NCI-H2171 (cell line): ENCODE data around the gene SMARCC1.

Experiments used
- DNase-seq: peaks from one replicate; lab custom pipeline; 2025; lab: John Stamatoyannopoulos, UW

SMARCC1 gene

DNA sequence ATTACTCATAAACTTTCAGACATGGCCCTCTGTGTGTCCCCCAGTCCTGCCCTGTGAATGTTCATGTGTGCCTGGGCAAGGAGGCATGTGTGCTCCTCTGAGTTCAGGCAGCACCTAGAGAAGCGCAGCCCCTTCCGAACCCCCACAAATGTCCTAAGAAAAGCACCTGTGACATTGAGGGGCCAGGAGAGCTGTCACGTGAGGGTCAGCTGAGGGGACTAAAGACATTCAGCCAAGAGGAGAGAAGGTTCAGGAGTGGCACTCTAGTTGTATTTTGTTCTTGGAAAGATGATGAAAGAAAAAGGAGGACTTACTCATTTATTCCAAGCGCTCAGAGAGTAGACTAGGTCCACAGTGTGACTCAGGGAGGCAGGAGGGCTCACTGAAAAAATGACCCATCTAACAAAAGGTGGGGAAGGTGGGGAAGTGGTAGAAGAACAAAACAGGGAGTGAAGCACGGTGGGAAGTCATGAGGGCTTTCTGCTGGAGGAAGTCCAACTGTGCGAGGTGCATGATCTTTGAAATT is 240.0 kb downstream of the SMARCC1 start:
- DNase-seq, result no peak

DNA sequence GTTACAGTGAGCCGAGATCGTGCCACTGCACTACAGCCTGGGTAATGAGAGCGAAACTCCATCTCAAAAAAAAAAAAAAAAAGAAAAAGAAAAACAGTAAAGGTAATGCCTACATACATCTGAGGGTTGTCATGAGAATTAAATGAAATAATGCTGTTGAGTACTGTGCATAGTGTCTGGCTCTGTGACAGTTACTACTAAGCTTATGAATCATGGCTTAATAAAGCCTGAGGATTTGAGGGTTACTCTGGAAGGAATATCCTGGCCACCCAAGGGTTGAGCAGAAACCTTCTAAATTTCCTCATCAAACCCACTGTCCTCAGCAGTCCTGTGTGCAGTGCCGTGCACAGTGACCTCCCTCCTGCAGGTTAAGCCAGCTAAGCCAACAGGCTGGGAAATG is 241.4 kb downstream of the SMARCC1 start:
- DNase-seq, result no peak

DNA sequence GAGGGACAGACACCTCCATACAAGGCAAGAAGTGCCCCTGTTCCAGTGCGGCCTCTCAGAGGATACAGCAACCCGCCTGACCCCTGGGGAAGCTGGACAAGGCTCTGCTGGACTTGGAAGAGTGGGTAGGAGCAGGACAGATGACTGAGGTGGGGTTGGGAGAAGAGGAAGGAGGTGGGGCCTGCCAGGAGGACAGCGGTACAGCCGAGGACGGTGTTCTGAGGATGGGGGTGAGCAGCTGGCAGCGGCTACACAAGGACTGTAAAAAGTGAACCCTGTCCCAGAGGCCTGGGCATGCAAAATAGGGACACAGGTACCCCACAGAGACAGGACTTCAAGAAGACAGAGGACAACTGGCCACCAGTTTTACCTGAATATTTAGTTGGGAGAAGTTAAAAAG is 244.7 kb downstream of the SMARCC1 start:
- no peak for DNase-seq

DNA sequence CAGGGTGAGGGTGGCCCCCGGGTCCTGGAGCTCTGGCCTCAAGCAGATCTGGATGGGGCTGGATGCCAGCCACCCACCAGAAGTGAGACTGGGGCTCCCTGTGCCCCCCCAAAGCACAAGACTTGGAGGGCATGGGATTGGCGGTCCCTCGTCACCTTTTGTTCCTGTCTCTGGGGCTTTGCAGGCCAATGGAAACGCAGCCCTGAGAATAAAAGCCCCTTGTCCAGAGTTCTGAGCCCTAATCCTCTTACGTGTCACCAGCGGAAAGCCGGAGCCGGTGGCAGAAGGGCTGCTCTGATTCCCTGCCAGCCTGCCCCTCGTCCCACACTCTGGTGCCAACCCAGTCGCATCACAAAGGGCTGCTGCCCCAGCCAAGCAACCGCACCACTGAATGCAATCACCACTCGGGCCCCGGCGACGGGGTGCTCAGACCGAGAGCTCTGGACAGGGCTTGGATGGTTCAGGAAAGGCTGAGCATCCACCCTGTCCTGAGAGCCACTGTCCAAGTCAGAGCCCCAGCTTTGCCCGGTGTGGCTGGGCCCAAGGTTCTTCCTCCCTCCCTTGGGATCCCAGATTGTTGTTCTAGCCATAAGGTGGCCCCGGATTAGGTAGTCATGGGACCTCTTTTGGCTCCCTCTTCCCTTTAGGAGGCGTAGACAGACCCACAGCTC is 245.3 kb downstream of the SMARCC1 start:
- DNase-seq, result no peak
